CD4-positive, alpha-beta memory T cell (primary cell): ENCODE data around the gene C17orf114.

Experiments used
- CTCF ChIA-PET: fragments of 350-600 bp; sonication (Branson Sonifier 250); formaldehyde crosslinking; loops from one replicate; lab custom pipeline; 2021; ENCODE audit warnings: inconsistent platforms; ENCODE audit not compliant: partially characterized antibody; lab: Charles Lee
- POLR2A ChIA-PET: fragments of 350-600 bp; sonication (Branson Sonifier 250); formaldehyde crosslinking; loops from one replicate; lab custom pipeline; 2021; ENCODE audit not compliant: partially characterized antibody; lab: Charles Lee
- DNase-seq, 5 donors: peaks; one replicate each; pipeline versions ENCODE4 v3.0.0 to v3.0.0-alpha.2; 2020 to 2022; ENCODE audit warnings: mixed read lengths in 1 of 5
- H3K27ac ChIP-seq: one replicate; pipeline ENCODE4 v1.7.0; 2013; ENCODE audit warnings: low read depth, low read length
- H3K27me3 ChIP-seq: 2 replicates; pipeline ENCODE4 v1.7.0; 2013; ENCODE audit warnings: mild to moderate bottlenecking, low read length, moderate library complexity; ENCODE audit not compliant: insufficient read depth
- H3K36me3 ChIP-seq: 2 replicates; pipeline ENCODE4 v1.7.0; 2013; ENCODE audit warnings: mild to moderate bottlenecking, low read length, moderate library complexity; ENCODE audit not compliant: insufficient read depth
- H3K4me1 ChIP-seq: 2 replicates; pipeline ENCODE4 v1.7.0; 2013; ENCODE audit warnings: mild to moderate bottlenecking, low read length, moderate library complexity; ENCODE audit not compliant: insufficient read depth
- H3K4me3 ChIP-seq, 2 donors: one replicate each; pipeline ENCODE4 v1.7.0; 2013; ENCODE audit warnings: low read length in 2 of 2, mild to moderate bottlenecking in 1 of 2
- H3K9me3 ChIP-seq, 2 donors: one replicate each; pipeline ENCODE4 v1.7.0; 2013; ENCODE audit warnings: low read length in 2 of 2, control low read depth in 1 of 2; ENCODE audit not compliant: control insufficient read depth in 1 of 2
- H3K27ac Mint-ChIP-seq, 7 donors: one replicate each; pipeline ENCODE4 v1.8.0; 2020 to 2021; ENCODE audit warnings: mixed read lengths in 7 of 7, mild to moderate bottlenecking in 6 of 7, inconsistent platforms in 3 of 7, moderate library complexity in 3 of 7
- H3K27me3 Mint-ChIP-seq, 2 donors: one replicate each; pipeline ENCODE4 v1.8.0; 2020 to 2021; ENCODE audit warnings: mixed read lengths in 2 of 2
- H3K36me3 Mint-ChIP-seq, 2 donors: one replicate each; pipeline ENCODE4 v1.8.0; 2020 to 2021; ENCODE audit warnings: mixed read lengths in 2 of 2, inconsistent platforms in 1 of 2, mild to moderate bottlenecking in 1 of 2
- H3K4me1 Mint-ChIP-seq, 4 donors: one replicate each; pipeline ENCODE4 v1.8.0; 2020 to 2021; ENCODE audit warnings: mixed read lengths in 4 of 4, mild to moderate bottlenecking in 1 of 4
- H3K4me3 Mint-ChIP-seq, 8 donors: one replicate each; pipeline ENCODE4 v1.8.0; 2020 to 2021; ENCODE audit warnings: mixed read lengths in 8 of 8, mild to moderate bottlenecking in 7 of 8, moderate library complexity in 6 of 8, inconsistent platforms in 3 of 8
- H3K9me3 Mint-ChIP-seq, 8 donors: one replicate each; pipeline ENCODE4 v1.8.0; 2020 to 2021; ENCODE audit warnings: mixed read lengths in 8 of 8, mild to moderate bottlenecking in 5 of 8, inconsistent platforms in 3 of 8, moderate library complexity in 1 of 8
- intact Hi-C: fragments of 100-400 bp; cut with micrococcal nuclease; formaldehyde crosslinking; loops from one replicate; pipeline ENCODE4 v1.15.1; 2023

Gene C17orf114

GRCh38 chr17:4812690-4813089, 10.6 kb upstream of the C17orf114 start:
- Mint-ChIP-seq H3K27me3 (no peaks in the 10 kb centered on the region), H3K4me1 (peaks cover 1 to 14% (median 5%) of the 10 kb centered on the region in 4 donors), H3K27ac (peak overlapping the region in 1 of 7 donors; percentile 43), H3K36me3 (peaks cover 12 to 16% of the 10 kb centered on the region in 2 donors), H3K9me3 (peaks cover 0 to 2% (median 0%) of the 10 kb centered on the region in 8 donors), H3K4me3 (no peak overlapping the region)
- no peaks in the 10 kb centered on the region for H3K36me3 ChIP-seq
- POLR2A ChIA-PET: no interaction called here
- H3K9me3 ChIP-seq: no peaks in the 10 kb centered on the region
- H3K4me3 ChIP-seq: no peak overlapping the region
- CTCF ChIA-PET: interaction anchor here (1.1 to 1.5 kb wide), 2 partner anchors 22 to 23 kb away, joined by 3 to 4 read pairs; no protein-coding TSS in a partner anchor
- DNase-seq: no peak
- intact Hi-C loops: no loop called here
- H3K27me3 ChIP-seq: no peaks in the 10 kb centered on the region
- no peak overlapping the region for H3K27ac ChIP-seq
- H3K4me1 ChIP-seq: peaks cover 7% of the 10 kb centered on the region

DNA sequence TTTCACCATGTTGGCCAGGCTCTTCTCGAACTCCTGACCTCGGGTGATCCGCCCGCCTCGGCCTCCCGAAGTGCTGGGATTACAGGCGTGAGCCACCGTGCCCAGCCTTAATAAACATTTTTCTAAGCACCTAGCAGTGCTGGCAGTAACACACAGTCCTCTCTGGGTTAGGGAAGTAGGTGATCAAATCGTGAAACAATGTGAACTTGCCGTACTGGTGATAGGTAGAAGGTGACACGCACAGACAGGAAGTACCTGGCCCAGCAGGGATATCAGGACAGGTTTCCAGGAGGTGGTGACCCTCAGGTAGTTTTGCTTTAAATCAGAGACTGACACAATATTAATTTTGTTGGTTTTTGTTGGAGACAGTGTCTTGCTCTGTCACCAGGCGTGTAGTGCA, 9.3 kb upstream of the C17orf114 start:
- Histone ChIP-seq H3K27me3 (no peaks in the 10 kb centered on the region), H3K4me1 (peaks cover 10% of the 10 kb centered on the region), H3K36me3 (no peaks in the 10 kb centered on the region), H3K9me3 (no peaks in the 10 kb centered on the region), H3K4me3 (no peak overlapping the region), H3K27ac (no peak overlapping the region)
- H3K4me3 Mint-ChIP-seq: no peak overlapping the region
- ChIA-PET POLR2A (no interaction called here), CTCF (interaction anchor here (1.1 kb wide), 1 partner anchor 21 kb away, joined by 4 read pairs; no protein-coding TSS in a partner anchor)
- peak overlapping the region in 1 of 7 donors; percentile 70 for H3K27ac Mint-ChIP-seq
- H3K9me3 Mint-ChIP-seq: peaks cover 0 to 2% (median 0%) of the 10 kb centered on the region in 8 donors
- no peak for DNase-seq
- intact Hi-C loops: no loop called here
- H3K27me3 Mint-ChIP-seq: no peaks in the 10 kb centered on the region
- H3K4me1 Mint-ChIP-seq: peaks cover 1 to 17% (median 6%) of the 10 kb centered on the region in 4 donors
- H3K36me3 Mint-ChIP-seq: peaks cover 10 to 16% of the 10 kb centered on the region in 2 donors

DNA sequence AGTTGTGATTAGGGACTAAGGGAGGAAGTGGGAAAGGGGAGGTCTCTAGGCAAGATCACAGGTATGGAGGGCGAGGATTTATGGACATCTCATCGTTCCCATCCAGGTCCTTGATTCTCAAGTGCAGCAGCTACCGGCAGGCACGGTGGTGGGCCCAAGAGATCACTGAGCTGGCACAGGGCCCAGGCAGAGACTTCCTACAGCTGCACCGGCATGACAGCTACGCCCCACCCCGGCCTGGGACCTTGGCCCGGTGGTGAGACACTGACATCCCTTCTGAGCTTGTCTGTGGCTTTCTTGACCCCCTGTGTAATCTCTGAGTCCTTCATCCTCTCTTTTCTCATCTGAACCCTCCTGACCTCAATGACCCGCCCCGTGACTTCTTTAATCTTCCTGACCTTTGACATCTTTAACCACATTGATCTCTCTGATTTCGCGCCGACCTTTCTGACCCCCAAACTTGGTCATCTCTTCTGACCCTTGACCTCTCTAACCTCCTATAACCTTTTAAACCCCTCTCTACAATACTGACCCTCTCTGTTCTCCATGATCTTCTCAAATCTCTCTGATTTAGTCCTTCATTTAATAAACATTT, 8.7 kb upstream of the C17orf114 start:
- Histone ChIP-seq H3K36me3 (no peaks in the 10 kb centered on the region), H3K4me1 (peaks cover 15% of the 10 kb centered on the region), H3K27ac (no peak overlapping the region), H3K9me3 (no peaks in the 10 kb centered on the region), H3K4me3 (no peak overlapping the region), H3K27me3 (no peaks in the 10 kb centered on the region)
- Mint-ChIP-seq H3K4me1 (peaks cover 3 to 23% (median 10%) of the 10 kb centered on the region in 4 donors), H3K4me3 (no peak overlapping the region), H3K36me3 (peaks cover 10 to 13% of the 10 kb centered on the region in 2 donors), H3K27me3 (no peaks in the 10 kb centered on the region), H3K9me3 (no peaks in the 10 kb centered on the region), H3K27ac (peak overlapping the region in 3 of 7 donors; percentile 2 to 70 (median 38))
- ChIA-PET POLR2A (interaction anchor here (1.2 kb wide), 1 partner anchor 101 kb away, joined by 3 read pairs; the partner anchor contains the start of gene ARRB2), CTCF (no interaction called here)
- DNase-seq: no peak
- intact Hi-C loops: no loop called here

DNA sequence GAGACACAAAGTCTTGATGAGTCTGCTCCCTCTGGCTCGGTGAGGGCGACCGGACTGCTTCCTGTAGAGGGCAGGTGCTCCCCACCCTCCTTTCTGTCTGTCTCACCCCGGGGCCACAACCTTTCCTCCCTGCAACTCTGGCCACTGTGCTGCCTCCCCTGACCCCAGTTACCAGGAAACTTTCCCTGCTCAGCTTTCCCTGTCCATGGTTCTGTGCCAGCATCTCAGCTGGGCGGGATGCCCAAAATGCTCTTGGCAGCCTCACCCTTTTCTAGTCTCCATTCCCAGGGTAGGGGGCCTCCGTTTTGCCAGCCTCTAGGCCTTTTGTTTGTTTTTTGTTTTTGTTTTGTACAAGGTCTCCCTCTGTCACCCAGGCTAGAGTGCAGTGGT, 6.2 kb upstream of the C17orf114 start:
- intact Hi-C loops: loop anchor here (5.0 kb wide), 1 partner anchor 74 kb away; no protein-coding TSS in a partner anchor
- peak overlapping the region; percentile 59 to 82 (median 72) for H3K4me3 Mint-ChIP-seq
- H3K4me1 Mint-ChIP-seq: peaks cover 3 to 23% (median 10%) of the 10 kb centered on the region in 4 donors
- Histone ChIP-seq H3K4me3 (no peak overlapping the region), H3K27me3 (no peaks in the 10 kb centered on the region), H3K9me3 (no peaks in the 10 kb centered on the region), H3K36me3 (no peaks in the 10 kb centered on the region), H3K4me1 (peaks cover 15% of the 10 kb centered on the region), H3K27ac (no peak overlapping the region)
- ChIA-PET CTCF (interaction anchor here (1.0 to 3.5 kb wide), 2 partner anchors 19 to 242 kb away, joined by 3 to 21 read pairs; partner anchors contain the start of gene GLTPD2), POLR2A (interaction anchor here (2.9 to 3.5 kb wide), 2 partner anchors 19 to 26 kb away, joined by 25 to 42 read pairs; partner anchors contain the start of genes GLTPD2 and MINK1)
- peak overlapping the region in 5 of 7 donors; percentile 32 to 75 (median 61) for H3K27ac Mint-ChIP-seq
- no peaks in the 10 kb centered on the region for H3K27me3 Mint-ChIP-seq
- no peaks in the 10 kb centered on the region for H3K9me3 Mint-ChIP-seq
- DNase-seq: no peak
- peaks cover 6 to 10% of the 10 kb centered on the region in 2 donors for H3K36me3 Mint-ChIP-seq

DNA sequence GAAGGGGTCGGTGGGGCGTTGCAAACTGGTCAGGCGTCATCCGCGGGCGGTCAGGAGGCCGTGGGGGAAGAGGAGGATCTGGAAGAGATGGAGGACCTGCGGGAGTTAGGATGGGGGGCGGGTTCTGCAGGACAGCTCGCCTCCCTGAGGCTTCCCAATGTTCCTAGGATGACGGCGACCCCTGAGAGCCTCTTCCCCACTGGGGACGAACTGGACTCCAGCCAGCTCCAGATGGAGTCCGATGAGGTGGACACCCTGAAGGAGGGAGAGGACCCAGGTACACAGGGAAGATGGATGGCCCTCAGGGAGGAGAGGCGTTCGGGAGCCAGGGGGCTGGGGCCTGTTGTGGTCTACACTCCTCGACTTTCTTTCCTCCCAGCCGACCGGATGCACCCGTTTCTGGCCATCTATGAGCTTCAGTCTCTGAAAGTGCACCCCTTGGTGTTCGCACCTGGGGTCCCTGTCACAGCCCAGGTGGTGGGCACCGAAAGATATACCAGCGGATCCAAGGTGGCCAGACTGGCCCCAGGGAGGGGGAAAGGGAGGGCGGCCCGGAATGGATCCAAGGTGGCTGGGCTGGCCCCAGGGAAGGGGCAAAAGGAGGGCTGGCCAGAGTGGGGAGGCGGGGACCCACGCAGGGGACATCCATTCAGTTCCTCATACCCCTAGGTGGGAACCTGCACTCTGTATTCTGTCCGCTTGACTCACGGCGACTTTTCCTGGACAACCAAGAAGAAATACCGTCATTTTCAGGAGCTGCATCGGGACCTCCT, 5.7 kb upstream of the C17orf114 start:
- H3K4me3 Mint-ChIP-seq: peak overlapping the region; percentile 69 to 85 (median 82)
- Histone ChIP-seq H3K4me3 (peak overlapping the region in 1 of 2 donors; percentile 54), H3K4me1 (peaks cover 15% of the 10 kb centered on the region), H3K27ac (peak overlapping the region; percentile 67), H3K27me3 (no peaks in the 10 kb centered on the region), H3K36me3 (no peaks in the 10 kb centered on the region), H3K9me3 (no peaks in the 10 kb centered on the region)
- no peaks in the 10 kb centered on the region for H3K27me3 Mint-ChIP-seq
- intact Hi-C loops: loop anchor here (1.0 to 5.0 kb wide), 4 partner anchors 11 to 75 kb away; partner anchors contain the start of genes MINK1 and PSMB6
- peaks cover 3 to 23% (median 10%) of the 10 kb centered on the region in 4 donors for H3K4me1 Mint-ChIP-seq
- no peaks in the 10 kb centered on the region for H3K9me3 Mint-ChIP-seq
- H3K27ac Mint-ChIP-seq: peak overlapping the region in 5 of 7 donors; percentile 23 to 81 (median 48)
- peaks cover 6 to 10% of the 10 kb centered on the region in 2 donors for H3K36me3 Mint-ChIP-seq
- DNase-seq: no peak
- ChIA-PET CTCF (interaction anchor here (1.0 to 3.5 kb wide), 3 partner anchors 18 to 241 kb away, joined by 3 to 21 read pairs (median 5); partner anchors contain the start of gene GLTPD2), POLR2A (interaction anchor here (0.7 to 3.5 kb wide), 12 partner anchors 10 to 160 kb away, joined by 3 to 42 read pairs (median 4); partner anchors contain the start of genes GLTPD2, MINK1, PSMB6 and SPAG7)

GRCh38 chr17:4806777-4807604, 4.9 kb upstream of the C17orf114 start, which contains the start of gene PLD2:
Gene PLD2, plus strand, starts transcription at chr17:4807152. Its CDS starts 621 bp downstream, at chr17:4807773.
- Histone ChIP-seq H3K27ac (peak within 1 kb of the TSS; percentile 67), H3K36me3 (no peaks in the 10 kb centered on the region), H3K4me3 (peak within 1 kb of the TSS; percentile 47 to 54), H3K27me3 (no peaks in the 10 kb centered on the region), H3K4me1 (peaks cover 15% of the 10 kb centered on the region), H3K9me3 (no peaks in the 10 kb centered on the region)
- peak; percentile 84 to 87 (median 85) for DNase-seq
- Mint-ChIP-seq H3K27me3 (no peaks in the 10 kb centered on the region), H3K27ac (peak within 1 kb of the TSS; percentile 23 to 83 (median 60)), H3K4me3 (peak within 1 kb of the TSS; percentile 69 to 85 (median 82)), H3K9me3 (no peaks in the 10 kb centered on the region), H3K4me1 (peaks cover 3 to 23% (median 10%) of the 10 kb centered on the region in 4 donors), H3K36me3 (peaks cover 6 to 10% of the 10 kb centered on the region in 2 donors)
- ChIA-PET POLR2A (interaction anchor here (0.7 to 3.5 kb wide), 14 partner anchors 9 to 161 kb away, joined by 3 to 42 read pairs (median 4); partner anchors contain the start of genes ARRB2, GLTPD2, MINK1 and PSMB6), CTCF (interaction anchor here (1.8 to 3.5 kb wide), 2 partner anchors 18 to 27 kb away, joined by 5 to 21 read pairs; partner anchors contain the start of gene GLTPD2)
- intact Hi-C loops: loop anchor here (1.0 to 5.0 kb wide), 4 partner anchors 11 to 75 kb away; partner anchors contain the start of genes MINK1 and PSMB6
